Liver (tissue), 3 donors: ENCODE measurements around the gene PRR22.

ENCODE experiments used
- HNF4A ChIP-seq, 2 donors: conservative IDR thresholded peaks; 2 replicates each; pipeline ENCODE4 v1.6.1; 2016; ENCODE audit warnings: antibody characterized with exemption in 2 of 2, mild to moderate bottlenecking in 2 of 2
- JUND ChIP-seq, 2 donors: IDR thresholded peaks; 2 replicates each; pipeline ENCODE4 v1.6.1; 2016; ENCODE audit warnings: antibody characterized with exemption in 2 of 2
- RAD21 ChIP-seq, 2 donors: IDR thresholded peaks; 2 replicates each; pipeline ENCODE4 v1.6.1; 2016; ENCODE audit warnings: antibody characterized with exemption in 2 of 2, mild to moderate bottlenecking in 2 of 2
- TF ChIP-seq, protein P1 (sequence below): fragments of 150-350 bp; IDR thresholded peaks from 2 replicates; pipeline ENCODE4 v1.5.1; 2017; ENCODE audit warnings: improper control_type of control experiment, low read depth, low read length; ENCODE audit not compliant: missing input control
- TF ChIP-seq, protein P2 (sequence below): IDR thresholded peaks from 2 replicates; pipeline ENCODE4 v1.6.1; 2016; ENCODE audit warnings: antibody characterized with exemption
- donor health status: healthy.
- donor health status: healthy.

DNA sequence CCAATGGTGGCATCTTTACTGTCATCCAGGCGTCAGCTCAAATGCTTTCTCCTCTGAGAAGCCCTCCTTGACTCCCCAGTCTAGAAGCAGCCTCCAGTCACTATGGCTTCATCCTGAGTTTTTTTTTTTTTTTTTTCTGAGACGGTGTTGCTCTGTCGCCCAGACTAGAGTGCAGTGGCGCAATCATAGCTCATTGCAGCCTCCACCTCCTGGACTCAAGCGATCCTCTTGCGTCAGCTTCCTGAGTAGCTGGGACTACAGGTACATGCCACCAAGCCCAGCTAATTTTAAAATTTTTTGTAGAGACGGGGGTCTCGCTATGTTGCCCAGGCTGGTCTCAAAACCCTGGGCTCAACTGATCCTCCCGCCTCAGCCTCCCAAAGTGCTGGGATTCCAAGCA lies 24.5 kb upstream of the PRR22 start:
- TF ChIP-seq, protein P1, sequence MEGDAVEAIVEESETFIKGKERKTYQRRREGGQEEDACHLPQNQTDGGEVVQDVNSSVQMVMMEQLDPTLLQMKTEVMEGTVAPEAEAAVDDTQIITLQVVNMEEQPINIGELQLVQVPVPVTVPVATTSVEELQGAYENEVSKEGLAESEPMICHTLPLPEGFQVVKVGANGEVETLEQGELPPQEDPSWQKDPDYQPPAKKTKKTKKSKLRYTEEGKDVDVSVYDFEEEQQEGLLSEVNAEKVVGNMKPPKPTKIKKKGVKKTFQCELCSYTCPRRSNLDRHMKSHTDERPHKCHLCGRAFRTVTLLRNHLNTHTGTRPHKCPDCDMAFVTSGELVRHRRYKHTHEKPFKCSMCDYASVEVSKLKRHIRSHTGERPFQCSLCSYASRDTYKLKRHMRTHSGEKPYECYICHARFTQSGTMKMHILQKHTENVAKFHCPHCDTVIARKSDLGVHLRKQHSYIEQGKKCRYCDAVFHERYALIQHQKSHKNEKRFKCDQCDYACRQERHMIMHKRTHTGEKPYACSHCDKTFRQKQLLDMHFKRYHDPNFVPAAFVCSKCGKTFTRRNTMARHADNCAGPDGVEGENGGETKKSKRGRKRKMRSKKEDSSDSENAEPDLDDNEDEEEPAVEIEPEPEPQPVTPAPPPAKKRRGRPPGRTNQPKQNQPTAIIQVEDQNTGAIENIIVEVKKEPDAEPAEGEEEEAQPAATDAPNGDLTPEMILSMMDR = no peak
- TF ChIP-seq HNF4A (conservative IDR thresholded peaks at IDR 0.05) (peak; percentile 45 to 48), RAD21 (IDR thresholded peaks at IDR 0.05) (no peak), JUND (IDR thresholded peaks at IDR 0.05) (no peak)
- TF ChIP-seq, protein P2, sequence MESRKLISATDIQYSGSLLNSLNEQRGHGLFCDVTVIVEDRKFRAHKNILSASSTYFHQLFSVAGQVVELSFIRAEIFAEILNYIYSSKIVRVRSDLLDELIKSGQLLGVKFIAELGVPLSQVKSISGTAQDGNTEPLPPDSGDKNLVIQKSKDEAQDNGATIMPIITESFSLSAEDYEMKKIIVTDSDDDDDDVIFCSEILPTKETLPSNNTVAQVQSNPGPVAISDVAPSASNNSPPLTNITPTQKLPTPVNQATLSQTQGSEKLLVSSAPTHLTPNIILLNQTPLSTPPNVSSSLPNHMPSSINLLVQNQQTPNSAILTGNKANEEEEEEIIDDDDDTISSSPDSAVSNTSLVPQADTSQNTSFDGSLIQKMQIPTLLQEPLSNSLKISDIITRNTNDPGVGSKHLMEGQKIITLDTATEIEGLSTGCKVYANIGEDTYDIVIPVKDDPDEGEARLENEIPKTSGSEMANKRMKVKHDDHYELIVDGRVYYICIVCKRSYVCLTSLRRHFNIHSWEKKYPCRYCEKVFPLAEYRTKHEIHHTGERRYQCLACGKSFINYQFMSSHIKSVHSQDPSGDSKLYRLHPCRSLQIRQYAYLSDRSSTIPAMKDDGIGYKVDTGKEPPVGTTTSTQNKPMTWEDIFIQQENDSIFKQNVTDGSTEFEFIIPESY = no peak
